D721Med (cell line): Measurements from ENCODE around the gene ADIRF.

Source experiments
- DNase-seq: peaks from one replicate; pipeline ENCODE4 v3.0.0; 2011; ENCODE audit warnings: low spot score; ENCODE audit not compliant: insufficient read length
- FAIRE-seq: peaks from 2 replicates; lab custom pipeline; 2011; peaks lifted over from hg19 to GRCh38; lab: Jason Lieb, UNC
- CTCF ChIP-seq: IDR thresholded peaks from 2 replicates; pipeline ENCODE4 v1.5.1; 2012; ENCODE audit warnings: mild to moderate bottlenecking, control low read depth; ENCODE audit not compliant: insufficient read depth; ENCODE audit errors: missing control alignments

Gene ADIRF

GRCh38 chr10:86954681-86955500 is 13.4 kb upstream of the ADIRF start:
- DNase-seq = no peak
- no peak for FAIRE-seq
- TF ChIP-seq CTCF = no peak

GRCh38 chr10:86955501-86956194 is 12.6 kb upstream of the ADIRF start:
- no peak for TF ChIP-seq CTCF
- FAIRE-seq (no peak), DNase-seq (no peak)

DNA sequence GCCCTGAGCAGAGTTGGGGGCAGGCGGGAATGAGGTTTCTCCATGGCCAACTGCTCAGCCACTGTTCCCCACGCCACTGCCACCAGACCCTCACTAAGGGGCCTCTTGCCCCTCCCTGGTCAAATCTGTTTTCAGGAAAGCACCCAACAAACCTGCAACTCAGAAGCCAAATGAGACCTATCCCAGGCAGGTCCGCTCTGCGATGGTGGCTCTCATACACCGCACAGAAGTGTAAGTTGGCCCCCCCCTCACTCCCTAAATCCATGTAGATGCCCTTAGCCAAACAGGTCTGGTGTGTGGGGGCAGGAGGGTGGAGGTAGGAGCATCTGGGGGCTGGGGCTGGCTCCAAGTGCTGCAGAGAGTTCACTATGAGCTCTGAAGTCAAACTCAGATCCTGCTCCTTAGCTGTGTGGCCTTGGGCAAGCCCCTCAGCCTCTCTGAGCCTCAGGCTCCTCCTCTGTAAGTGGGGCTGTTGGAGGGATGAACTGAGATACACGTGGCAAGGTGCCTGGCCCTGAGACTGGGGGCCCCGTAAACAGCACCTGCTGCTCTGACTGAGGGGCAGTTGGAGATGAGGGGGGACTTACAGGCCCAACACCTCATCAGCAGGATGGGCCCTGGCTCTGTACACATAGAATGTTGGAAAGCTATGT is 12.0 kb upstream of the ADIRF start:
- DNase-seq = no peak
- FAIRE-seq = no peak
- TF ChIP-seq CTCF = no peak

GRCh38 chr10:86956848-86957448 is 11.3 kb upstream of the ADIRF start:
- DNase-seq (no peak), FAIRE-seq (no peak)
- TF ChIP-seq CTCF = no peak

DNA sequence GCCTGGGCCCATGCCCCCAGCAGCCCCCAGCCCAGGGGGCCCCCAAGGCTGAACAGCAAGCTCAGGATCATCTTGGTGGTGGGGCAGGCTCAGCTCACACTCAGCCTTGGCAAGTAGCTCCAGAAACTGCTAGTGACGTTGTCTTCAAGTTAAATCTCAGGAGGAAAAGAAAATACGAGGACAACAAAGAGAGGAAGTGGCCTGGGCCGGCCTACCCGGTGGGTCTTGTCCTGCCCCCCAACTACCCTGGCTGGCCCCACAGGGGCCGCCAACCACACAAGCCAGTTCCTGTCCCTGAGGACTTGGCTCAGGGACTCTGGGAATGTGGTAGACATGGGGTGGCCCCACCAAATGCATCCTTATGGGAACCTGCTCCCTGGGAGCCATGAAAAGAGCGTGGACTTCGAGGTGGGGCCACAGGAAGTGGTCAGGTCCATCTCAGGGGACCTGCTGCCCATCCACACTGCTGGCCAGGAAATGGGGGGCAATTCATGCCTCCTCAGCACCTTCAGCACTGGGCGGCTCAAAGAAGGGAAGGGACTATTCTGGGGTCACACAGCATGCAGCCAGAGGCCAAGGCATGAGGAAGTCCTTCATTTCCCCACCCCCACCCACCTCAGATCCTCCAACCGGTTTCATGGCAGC is 10.7 kb upstream of the ADIRF start, which contains the start of gene MMRN2:
MMRN2 (minus strand) TSS at position 145 of the 645 bp plus-strand sequence; CDS start at position 71, 74 bp downstream.
- TF ChIP-seq CTCF = no peak
- DNase-seq (no peak), FAIRE-seq (no peak)

GRCh38 chr10:86958116-86958900 is 10.0 kb upstream of the ADIRF start, which contains the start of gene SNCG:
TSS of gene SNCG (plus strand) at chr10:86958599. CDS start at chr10:86958698, 99 bp downstream.
- TF ChIP-seq CTCF = no peak
- no peak for FAIRE-seq
- no peak for DNase-seq
